Measurements from ENCODE around the gene NFIL3. TPM values are rescaled to one million over a fixed set of nuclear protein-coding genes. Genes with fewer than 3 reads are reported as not detected.

Gene NFIL3
- total and polyA plus RNA-seq, 2 donors (not counting 1 experiment from before 2014, with no cell fraction given): 2.7 to 14.3 TPM

GRCh38 chr9:91421971-91422757 is 1.5 kb downstream of the NFIL3 start:
- peaks cover 39 to 50% of the 10 kb centered on the region in 2 donors for H3K4me1 ChIP-seq (ENCODE audit: control insufficient read depth in 2 of 2, insufficient read depth in 2 of 2, low read length in 2 of 2)
- TF ChIP-seq CTCF (IDR thresholded peaks at IDR 0.05) (no peak), EZH2 (IDR thresholded peaks at IDR 0.05; ENCODE audit: borderline replicate concordance, insufficient read depth, low read depth, low read length, poor library complexity, severe bottlenecking) (no peak)
- peaks cover 20% of the 10 kb centered on the region for H3K79me2 ChIP-seq (ENCODE audit: control insufficient read depth, insufficient read depth, low read length)
- no peaks in the 10 kb centered on the region for H3K9me3 ChIP-seq (ENCODE audit: control extremely low read depth in 1 of 3, control insufficient read depth in 2 of 3, insufficient read depth in 1 of 3, low read length in 2 of 3)
- peak overlapping the region; percentile 77 for H3K9ac ChIP-seq (ENCODE audit: low read length)
- H3K4me2 ChIP-seq (replicated peaks; ENCODE audit: low read depth, low read length, poor library complexity, severe bottlenecking): peak overlapping the region; percentile 97
- H3K4me1 Mint-ChIP-seq: peaks cover 41% of the 10 kb centered on the region
- H3K27me3 ChIP-seq (replicated peaks in 1 of 4; ENCODE audit: control extremely low read depth in 1 of 4, control insufficient read depth in 3 of 4, insufficient read depth in 4 of 4, low read length in 3 of 4): peaks cover 0 to 46% (median 33%) of the 10 kb centered on the region in 4 experiments
- CTCF ChIA-PET: interaction anchor here (1.7 kb wide), 1 partner anchor 61 kb away, joined by 4 read pairs; no protein-coding TSS in a partner anchor
- H3K27me3 Mint-ChIP-seq: peaks cover 55% of the 10 kb centered on the region
- POLR2A ChIA-PET: interaction anchor here (0.7 kb wide), 1 partner anchor 310 kb away, joined by 4 read pairs; no protein-coding TSS in a partner anchor
- H3K4me3 Mint-ChIP-seq: peak overlapping the region; percentile 95
- DNase-seq (peak; percentile 43), ATAC-seq (ENCODE audit: low read depth) (no peak)
- WGBS (ENCODE audit: insufficient coverage): 26% methylated on average over 9 of the region's 16 CpGs
- H3K36me3 ChIP-seq (replicated peaks in 1 of 2; ENCODE audit: control extremely low read depth in 1 of 2, control insufficient read depth in 1 of 2, extremely low read depth in 1 of 2, insufficient read depth in 2 of 2, low read length in 1 of 2): no peaks in the 10 kb centered on the region
- intact Hi-C loops (cut with micrococcal nuclease): loop anchor here (2.0 to 5.0 kb wide), 5 partner anchors 215 to 305 kb away; no protein-coding TSS in a partner anchor
- H3K27ac ChIP-seq (ENCODE audit: low read length in 2 of 2): no peak overlapping the region
- H4K20me1 ChIP-seq (ENCODE audit: control insufficient read depth, insufficient read depth, low read length, poor library complexity, severe bottlenecking): peaks cover 25% of the 10 kb centered on the region
- H2AFZ ChIP-seq (ENCODE audit: insufficient read depth, low read depth, low read length, poor library complexity, severe bottlenecking): peak overlapping the region; percentile 65
- peak overlapping the region; percentile 46 to 91 (median 70) for H3K4me3 ChIP-seq (ENCODE audit: control extremely low read depth in 1 of 5, extremely low read depth in 1 of 5, insufficient read depth in 1 of 5, low read depth in 2 of 5, low read length in 4 of 5)
- no peaks in the 10 kb centered on the region for H3K9me3 Mint-ChIP-seq (ENCODE audit: insufficient read depth)
- H3K27ac Mint-ChIP-seq: no peak overlapping the region
